ENCODE measurements around the gene USP17L30.
"Not testable (repeated sequence)": the region's sequence is repeated elsewhere in the genome, so short reads cannot be mapped to it uniquely, and the experiment has no call there.

The USP17L30 gene

DNA sequence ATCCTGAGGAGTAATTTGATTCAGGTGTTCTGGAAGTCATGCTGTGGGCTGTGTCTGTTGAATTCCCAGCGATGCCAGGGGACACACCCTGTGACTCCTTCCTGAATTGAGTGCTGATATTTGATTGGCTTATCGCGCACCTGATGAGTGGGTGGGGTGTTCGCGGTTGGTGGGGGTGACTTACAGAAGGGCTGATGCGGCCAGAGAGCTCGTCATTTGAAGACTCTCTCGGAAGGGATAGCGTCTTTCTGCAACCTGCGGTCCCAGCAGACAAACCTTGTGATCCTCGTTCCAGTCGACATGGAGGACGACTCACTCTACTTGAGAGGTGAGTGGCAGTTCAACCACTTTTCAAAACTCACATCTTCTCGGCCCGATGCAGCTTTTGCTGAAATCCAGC is 14.3 kb upstream of the USP17L30 start, which contains the start of gene USP17L28:
USP17L28 (plus strand) TSS at position 301 of the 400 bp plus-strand sequence; CDS start at position 301, 0 bp downstream.
- H3K79me2 ChIP-seq (ENCODE audit: insufficient read depth, low read length); H4K20me1 ChIP-seq (ENCODE audit: insufficient read depth, low read length, poor library complexity, severe bottlenecking); H3K4me3 ChIP-seq (ENCODE audit: low read length, poor library complexity, severe bottlenecking); H3K4me1 ChIP-seq (ENCODE audit: insufficient read depth, low read length, poor library complexity, severe bottlenecking); H3K9ac ChIP-seq (ENCODE audit: low read depth, low read length, poor library complexity, severe bottlenecking); H3K27me3 ChIP-seq (ENCODE audit: insufficient read depth, low read length, poor library complexity, severe bottlenecking); H3K4me2 ChIP-seq (ENCODE audit: low read depth, low read length, poor library complexity, severe bottlenecking); H3K9me3 ChIP-seq (ENCODE audit: insufficient read depth, low read depth, low read length); H3K36me3 ChIP-seq (ENCODE audit: insufficient read depth, low read length); H2AFZ ChIP-seq (ENCODE audit: low read length); H3K9me2 ChIP-seq (replicated peaks; ENCODE audit: low read depth, low read length); H3F3A ChIP-seq (ENCODE audit: low read depth): not testable (repeated sequence)

DNA sequence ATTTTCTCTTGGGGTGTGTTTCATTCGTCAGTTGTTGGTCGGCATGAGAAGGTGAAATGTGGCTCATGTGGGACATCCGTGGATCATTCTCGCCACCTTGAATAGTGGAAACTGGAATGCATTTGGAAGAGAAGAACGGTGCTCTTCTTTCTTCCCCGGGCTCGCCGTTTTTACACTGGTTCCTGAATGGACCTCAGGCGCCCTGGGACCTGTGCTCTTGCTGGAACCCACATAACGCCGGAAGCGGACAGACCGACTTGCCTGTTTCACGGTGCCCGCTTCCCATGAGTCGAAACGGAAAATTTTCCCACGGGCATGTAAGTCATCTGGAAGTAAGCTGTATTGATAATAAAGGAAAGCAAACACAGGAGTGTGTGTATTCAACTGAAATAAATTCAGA is 12.1 kb upstream of the USP17L30 start:
- H3K9me3 ChIP-seq (ENCODE audit: insufficient read depth, low read depth, low read length); H3K79me2 ChIP-seq (ENCODE audit: insufficient read depth, low read length); H3F3A ChIP-seq (ENCODE audit: low read depth); H3K4me2 ChIP-seq (ENCODE audit: low read depth, low read length, poor library complexity, severe bottlenecking); H3K4me3 ChIP-seq (ENCODE audit: low read length, poor library complexity, severe bottlenecking); H3K27me3 ChIP-seq (ENCODE audit: insufficient read depth, low read length, poor library complexity, severe bottlenecking); H4K20me1 ChIP-seq (ENCODE audit: insufficient read depth, low read length, poor library complexity, severe bottlenecking); H2AFZ ChIP-seq (ENCODE audit: low read length); H3K9me2 ChIP-seq (replicated peaks; ENCODE audit: low read depth, low read length); H3K36me3 ChIP-seq (ENCODE audit: insufficient read depth, low read length); H3K4me1 ChIP-seq (ENCODE audit: insufficient read depth, low read length, poor library complexity, severe bottlenecking); H3K9ac ChIP-seq (ENCODE audit: low read depth, low read length, poor library complexity, severe bottlenecking): not testable (repeated sequence)

- H4K20me1 ChIP-seq (ENCODE audit: insufficient read depth, low read length, poor library complexity, severe bottlenecking); H3K9ac ChIP-seq (ENCODE audit: low read depth, low read length, poor library complexity, severe bottlenecking); H3K4me1 ChIP-seq (ENCODE audit: insufficient read depth, low read length, poor library complexity, severe bottlenecking); H3K27me3 ChIP-seq (ENCODE audit: insufficient read depth, low read length, poor library complexity, severe bottlenecking); H3K4me2 ChIP-seq (ENCODE audit: low read depth, low read length, poor library complexity, severe bottlenecking); H3K79me2 ChIP-seq (ENCODE audit: insufficient read depth, low read length); H3F3A ChIP-seq (ENCODE audit: low read depth); H2AFZ ChIP-seq (ENCODE audit: low read length); H3K9me3 ChIP-seq (ENCODE audit: insufficient read depth, low read depth, low read length); H3K36me3 ChIP-seq (ENCODE audit: insufficient read depth, low read length); H3K4me3 ChIP-seq (ENCODE audit: low read length, poor library complexity, severe bottlenecking); H3K9me2 ChIP-seq (replicated peaks; ENCODE audit: low read depth, low read length): not testable (repeated sequence)
Measured at GRCh38 chr4:9353338-9353737, 9.6 kb upstream of the USP17L30 start, which contains the start of gene USP17L29. Gene USP17L29, plus strand, starts transcription at chr4:9353638. Its CDS starts 0 bp downstream, at chr4:9353638.

GRCh38 chr4:9379881-9380280 is 17.0 kb downstream of the USP17L30 start:
- not testable (repeated sequence) for H3K4me1 ChIP-seq (ENCODE audit: insufficient read depth, low read length, poor library complexity, severe bottlenecking); H3K9me2 ChIP-seq (replicated peaks; ENCODE audit: low read depth, low read length); H2AFZ ChIP-seq (ENCODE audit: low read length); H3K9ac ChIP-seq (ENCODE audit: low read depth, low read length, poor library complexity, severe bottlenecking); H4K20me1 ChIP-seq (ENCODE audit: insufficient read depth, low read length, poor library complexity, severe bottlenecking); H3K4me3 ChIP-seq (ENCODE audit: low read length, poor library complexity, severe bottlenecking); H3K36me3 ChIP-seq (ENCODE audit: insufficient read depth, low read length); H3K4me2 ChIP-seq (ENCODE audit: low read depth, low read length, poor library complexity, severe bottlenecking); H3K9me3 ChIP-seq (ENCODE audit: insufficient read depth, low read depth, low read length); H3F3A ChIP-seq (ENCODE audit: low read depth); H3K27me3 ChIP-seq (ENCODE audit: insufficient read depth, low read length, poor library complexity, severe bottlenecking); H3K79me2 ChIP-seq (ENCODE audit: insufficient read depth, low read length)

- H3K4me3 ChIP-seq (ENCODE audit: low read length, poor library complexity, severe bottlenecking); H4K20me1 ChIP-seq (ENCODE audit: insufficient read depth, low read length, poor library complexity, severe bottlenecking); H3K9me3 ChIP-seq (ENCODE audit: insufficient read depth, low read depth, low read length); H3F3A ChIP-seq (ENCODE audit: low read depth); H2AFZ ChIP-seq (ENCODE audit: low read length); H3K9ac ChIP-seq (ENCODE audit: low read depth, low read length, poor library complexity, severe bottlenecking); H3K4me1 ChIP-seq (ENCODE audit: insufficient read depth, low read length, poor library complexity, severe bottlenecking); H3K4me2 ChIP-seq (ENCODE audit: low read depth, low read length, poor library complexity, severe bottlenecking); H3K9me2 ChIP-seq (replicated peaks; ENCODE audit: low read depth, low read length); H3K27me3 ChIP-seq (ENCODE audit: insufficient read depth, low read length, poor library complexity, severe bottlenecking); H3K79me2 ChIP-seq (ENCODE audit: insufficient read depth, low read length); H3K36me3 ChIP-seq (ENCODE audit: insufficient read depth, low read length): not testable (repeated sequence)
Measured at GRCh38 chr4:9381012-9381534, 18.1 kb downstream of the USP17L30 start.
